Renal pelvis (tissue), 4 donors: ENCODE data around the gene PLEKHM1. TPM values are rescaled to one million over a fixed set of nuclear protein-coding genes. Genes with fewer than 3 reads are reported as not detected.

ENCODE experiments used
- DNase-seq: peaks from one replicate; pipeline ENCODE4 v3.0.0-alpha.2; 2013
- polyA plus RNA-seq, 3 donors: library from polyadenylated mRNA; unstranded; fragments of 120-200 nt; gene quantifications; one replicate each; pipeline ENCODE4 v1.2.1, GENCODE V29; 2013; ENCODE audit not compliant: insufficient read length in 3 of 3

The PLEKHM1 gene
- polyA plus RNA-seq, 3 donors: 12.6 to 17.3 (median 17.2) TPM

DNA sequence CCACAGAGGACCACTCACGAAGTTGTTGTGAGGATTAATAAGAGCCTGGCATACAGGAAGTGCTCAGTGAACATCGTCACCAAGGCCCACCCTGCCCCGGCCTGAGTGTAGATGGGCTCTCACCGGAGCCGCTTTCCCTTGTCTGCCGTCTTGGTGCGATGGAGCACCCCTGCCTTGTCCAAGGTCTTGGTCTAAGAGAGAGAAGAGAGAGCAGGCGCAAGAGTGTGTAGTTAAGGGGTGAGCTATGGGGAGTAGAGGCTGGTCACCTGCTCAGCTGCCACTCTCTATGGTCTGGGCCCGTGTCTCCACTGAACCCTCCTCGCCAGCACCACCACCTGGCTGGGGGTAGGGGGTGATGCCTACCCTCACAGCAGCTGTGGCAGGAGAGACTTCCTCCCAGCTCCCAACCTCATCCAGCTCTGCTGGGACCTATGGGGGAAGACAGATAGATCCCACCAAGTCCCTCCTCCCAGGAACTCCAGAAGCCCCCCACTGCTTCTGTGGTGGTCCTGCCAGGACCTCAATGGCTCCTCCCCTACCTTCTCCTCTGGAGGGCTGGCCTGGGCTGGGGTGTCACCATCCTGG lies 86.5 kb downstream of the PLEKHM1 start:
- no peak for DNase-seq

DNA sequence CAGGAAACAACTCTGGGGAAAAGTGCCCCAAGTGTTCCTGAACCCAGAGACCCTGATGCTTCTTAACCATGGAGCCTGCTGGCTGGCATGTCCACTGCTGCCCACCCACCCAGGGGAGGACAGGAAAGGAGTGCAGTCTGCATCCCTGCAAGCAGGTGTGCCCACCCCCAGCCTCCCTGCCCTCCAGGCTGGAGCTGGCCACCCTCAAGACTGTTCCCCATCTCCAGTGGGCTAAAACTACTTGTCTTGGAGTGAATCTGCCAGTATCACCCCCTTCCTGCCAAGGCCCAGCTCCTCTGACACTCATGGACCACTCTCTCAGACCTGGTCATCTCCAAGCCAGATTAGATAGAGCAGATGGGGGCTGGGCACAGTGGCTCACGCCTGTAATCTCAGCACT lies 87.6 kb downstream of the PLEKHM1 start:
- DNase-seq: no peak

DNA sequence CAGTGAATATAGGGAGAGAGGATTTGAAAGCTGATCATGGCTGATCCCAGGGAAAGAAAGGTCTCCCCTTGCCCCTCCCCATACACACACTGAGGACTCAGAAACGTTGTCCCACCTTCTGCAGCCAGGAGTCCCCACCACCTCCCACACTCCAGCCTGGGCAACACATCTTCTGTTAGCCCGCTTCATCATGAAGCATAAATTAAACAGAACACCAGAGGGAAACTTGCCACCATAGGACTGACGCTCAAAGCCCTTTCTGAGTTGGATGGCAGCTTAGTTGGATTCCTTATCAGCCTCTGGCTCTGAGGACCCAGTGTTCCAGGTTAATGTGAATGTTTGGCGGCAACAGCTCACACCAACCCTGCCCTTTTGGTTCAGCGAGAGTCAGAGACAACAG lies 91.7 kb downstream of the PLEKHM1 start:
- DNase-seq: no peak

DNA sequence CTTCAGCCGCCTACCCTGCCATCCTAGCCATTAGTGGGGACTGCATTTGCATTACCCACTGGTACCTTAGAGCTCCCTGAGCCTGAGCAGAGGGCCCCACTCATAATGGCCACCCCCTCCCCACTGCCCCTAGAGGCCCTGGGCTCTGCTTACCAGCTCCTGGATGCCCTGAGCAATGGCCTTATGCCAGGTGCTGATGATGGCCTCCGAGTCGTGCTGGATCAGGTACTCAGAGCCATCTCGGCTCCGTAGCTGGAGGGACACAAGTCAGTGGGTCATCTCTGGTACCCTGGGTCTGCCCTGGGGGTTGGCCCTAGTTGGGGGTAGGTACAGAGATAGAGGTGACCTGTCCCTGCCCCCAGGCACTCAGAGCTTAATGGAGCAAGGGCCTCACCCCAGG lies 92.7 kb downstream of the PLEKHM1 start:
- no peak for DNase-seq

DNA sequence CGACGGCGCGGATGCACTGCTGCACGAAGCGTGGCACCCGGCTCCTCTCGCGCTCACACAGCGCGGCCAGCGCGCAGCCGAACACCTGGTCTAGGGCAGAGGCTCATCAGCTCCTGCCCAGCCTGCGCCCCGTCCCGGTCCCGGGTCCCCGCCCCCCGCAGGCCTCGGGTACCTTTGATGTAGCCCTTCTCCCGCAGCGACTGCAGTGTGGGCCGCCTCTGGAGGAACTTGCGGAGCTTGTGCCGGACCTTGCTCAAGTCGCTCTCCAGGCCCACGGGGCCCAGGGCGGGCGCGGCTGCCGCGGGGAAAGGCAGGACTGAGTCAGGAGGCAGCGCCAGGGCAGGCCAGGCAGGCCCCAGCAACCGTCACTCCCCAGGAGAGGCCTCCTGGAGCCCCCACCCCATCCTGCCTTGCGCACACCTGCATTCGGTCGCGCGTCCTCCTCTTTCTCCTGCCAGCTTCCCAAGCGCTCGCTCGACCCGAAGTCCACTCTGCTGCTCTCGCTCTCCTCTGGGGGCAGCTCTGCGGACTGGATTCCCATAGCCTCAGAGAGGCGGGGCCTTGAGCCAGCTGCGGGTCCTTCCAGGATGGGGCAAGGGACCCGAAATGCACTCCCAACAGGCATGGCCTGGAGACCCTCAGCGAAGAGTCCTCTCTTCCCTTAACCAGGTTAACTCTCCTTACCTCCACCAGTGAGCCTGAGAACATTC lies 93.9 kb downstream of the PLEKHM1 start:
- no peak for DNase-seq

DNA sequence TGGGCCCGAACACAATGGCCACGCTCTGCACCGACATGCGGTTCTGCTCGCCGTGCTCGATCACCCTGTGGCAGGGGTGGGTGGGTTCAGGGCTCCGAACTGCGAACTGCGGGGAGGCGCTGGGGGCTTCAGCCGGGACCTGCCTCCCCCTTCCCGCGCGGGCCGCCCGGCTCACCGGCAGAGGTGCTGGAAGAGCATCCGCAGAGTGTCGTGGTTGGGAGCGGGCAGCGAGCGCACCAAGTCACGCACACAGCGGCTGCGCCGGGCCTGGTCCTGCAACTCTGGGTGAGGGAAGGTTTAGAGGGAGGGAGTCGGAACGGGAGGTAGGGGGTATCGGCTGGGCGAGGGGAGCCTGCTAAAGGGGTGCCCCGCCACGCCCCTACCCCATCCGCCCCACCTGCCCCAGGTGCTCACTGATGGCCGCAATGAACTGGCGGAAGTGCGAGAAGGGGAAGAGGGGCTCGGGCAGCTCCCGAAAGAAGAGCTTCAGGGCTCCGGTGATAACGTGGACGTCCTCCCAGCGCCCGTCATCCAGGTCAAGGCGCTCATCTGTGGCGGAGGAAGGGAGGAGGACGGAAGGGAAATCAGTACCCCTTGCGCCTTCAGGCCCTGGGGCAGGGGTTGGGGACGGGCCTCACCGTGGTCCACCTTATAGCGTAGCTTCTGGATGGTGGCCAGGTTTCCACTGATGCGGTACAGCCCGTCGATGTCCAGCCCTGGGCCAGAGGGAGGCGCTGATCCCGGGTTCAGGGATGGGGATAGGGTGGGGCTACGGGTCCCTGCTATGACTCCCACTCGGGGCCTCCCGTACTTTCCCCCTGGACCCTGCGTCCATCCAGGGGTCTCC lies 94.7 kb downstream of the PLEKHM1 start:
- no peak for DNase-seq

DNA sequence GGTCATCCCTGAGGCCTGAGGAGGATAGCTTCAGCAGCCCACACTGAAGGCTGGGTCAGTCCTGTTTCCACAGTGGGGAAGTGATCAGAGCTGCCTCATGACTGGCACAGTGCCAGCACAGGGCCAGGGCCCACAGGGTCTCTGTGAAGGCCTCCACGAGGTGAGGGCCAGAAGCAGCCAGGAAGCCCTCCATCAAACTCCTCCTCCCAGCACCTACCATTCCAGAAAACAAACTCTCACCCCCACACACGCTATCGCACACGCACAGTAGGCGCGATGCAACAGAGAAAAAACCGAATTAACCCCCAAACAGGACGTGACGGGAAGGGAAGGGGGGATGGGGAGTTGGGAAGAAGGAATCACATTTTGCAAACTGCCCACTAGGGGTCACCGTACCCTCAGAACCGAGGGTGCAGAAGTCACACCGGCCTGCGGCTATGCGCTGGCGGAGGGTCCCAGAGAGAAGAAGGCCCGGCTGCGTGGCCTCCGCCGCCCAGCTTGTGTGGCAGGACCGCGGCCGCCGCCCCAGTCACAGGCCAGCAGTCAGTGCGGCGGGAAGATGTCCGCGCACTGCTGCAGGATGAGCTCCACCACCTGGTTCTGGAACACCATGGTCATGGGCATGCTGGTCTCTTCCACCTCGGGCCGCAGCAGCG lies 95.5 kb downstream of the PLEKHM1 start:
- DNase-seq: peak; percentile 93

DNA sequence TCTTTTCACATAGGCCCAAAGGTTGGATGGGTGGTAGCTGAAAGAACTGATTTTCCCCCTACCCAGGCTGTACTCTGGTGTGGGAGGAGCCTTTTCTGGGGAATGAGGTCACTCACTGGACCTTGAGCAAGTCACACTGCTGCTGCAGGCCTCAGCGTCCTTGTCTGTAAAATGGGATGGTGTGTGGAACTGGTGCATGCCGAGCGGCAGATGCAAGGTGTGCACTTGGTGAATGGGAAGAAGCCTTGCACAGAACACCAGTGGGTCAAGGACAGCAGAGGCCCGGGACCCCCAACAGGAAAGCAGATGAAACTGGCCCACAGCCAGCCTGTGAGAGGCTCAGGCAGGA lies 96.0 kb downstream of the PLEKHM1 start:
- DNase-seq: no peak

DNA sequence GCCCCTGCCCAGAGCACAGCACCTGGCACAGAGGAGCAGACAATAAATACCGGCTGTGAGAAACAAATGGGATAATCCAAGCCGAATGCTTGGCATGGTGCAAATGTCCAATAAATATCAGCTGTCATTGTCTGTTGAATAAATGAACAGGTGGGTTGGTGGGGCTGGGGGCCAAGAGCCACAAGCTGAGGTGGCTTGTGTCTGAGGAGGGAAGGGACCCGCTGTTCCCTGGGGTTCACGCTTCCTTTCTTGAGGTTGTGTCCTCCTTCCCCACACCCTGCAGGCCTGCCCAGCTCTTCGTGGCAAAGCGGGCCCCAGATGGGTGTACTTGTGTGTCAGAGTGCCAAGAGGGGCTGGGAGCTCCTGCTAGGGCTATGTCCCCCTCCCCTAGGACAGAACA lies 96.4 kb downstream of the PLEKHM1 start:
- DNase-seq: no peak

DNA sequence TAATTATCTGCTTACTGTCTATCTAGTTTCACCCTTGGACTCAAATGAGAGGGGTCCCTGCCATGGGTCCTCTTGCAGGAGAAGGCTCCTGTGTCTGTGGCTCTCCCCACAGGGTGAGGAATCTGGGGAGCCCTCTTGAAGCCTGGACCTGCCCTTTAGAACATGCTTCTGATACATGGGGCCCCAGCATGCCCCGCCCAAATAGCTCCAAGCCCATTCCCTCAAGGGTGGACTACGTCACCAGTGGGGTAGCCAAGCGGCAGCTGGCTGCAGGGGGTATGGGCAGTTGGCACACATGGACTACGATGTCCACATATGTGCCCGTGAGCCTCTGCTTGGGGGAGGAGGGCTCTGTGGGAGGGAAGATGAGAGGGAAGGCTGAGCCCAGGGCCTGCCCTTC lies 97.1 kb downstream of the PLEKHM1 start:
- no peak for DNase-seq

DNA sequence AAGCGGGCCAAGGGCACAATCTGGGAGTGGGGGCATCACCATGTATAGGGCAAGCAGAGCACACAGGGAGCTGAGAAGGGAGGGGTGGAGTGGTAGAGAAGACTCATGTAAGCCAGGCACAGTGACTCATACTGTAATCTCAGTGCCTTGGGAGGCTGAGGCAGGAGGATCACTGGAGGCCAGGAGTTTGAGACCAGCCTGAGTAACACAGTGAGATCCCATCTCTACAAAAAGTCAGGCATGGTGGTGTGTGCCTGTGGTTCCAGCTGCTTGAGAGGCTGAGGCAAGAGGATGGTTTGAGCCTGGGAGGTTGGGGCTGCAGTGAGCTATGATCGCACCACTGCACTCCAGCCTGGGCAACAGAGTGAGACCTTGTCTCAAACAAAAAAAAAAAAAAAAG lies 98.6 kb downstream of the PLEKHM1 start:
- no peak for DNase-seq

DNA sequence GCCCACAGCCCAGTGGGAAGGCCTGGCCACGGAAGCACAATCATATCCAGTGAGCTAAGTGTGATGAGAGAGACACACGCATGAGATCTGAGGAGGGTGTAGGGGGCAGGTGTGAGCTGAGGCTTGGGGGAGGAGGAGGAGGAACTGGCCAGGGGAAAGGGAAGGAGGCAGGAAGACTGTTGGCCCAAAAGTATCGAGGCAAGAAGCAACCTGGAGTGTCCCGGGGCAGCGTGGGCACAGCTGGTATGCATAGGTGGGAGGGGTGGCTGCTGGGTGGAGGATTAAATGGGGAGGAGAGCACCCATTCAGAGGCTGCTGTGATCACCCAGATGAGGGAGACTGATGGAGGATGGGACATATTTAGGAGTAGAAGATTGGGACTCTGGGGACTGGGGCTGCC lies 99.2 kb downstream of the PLEKHM1 start:
- DNase-seq: no peak

DNA sequence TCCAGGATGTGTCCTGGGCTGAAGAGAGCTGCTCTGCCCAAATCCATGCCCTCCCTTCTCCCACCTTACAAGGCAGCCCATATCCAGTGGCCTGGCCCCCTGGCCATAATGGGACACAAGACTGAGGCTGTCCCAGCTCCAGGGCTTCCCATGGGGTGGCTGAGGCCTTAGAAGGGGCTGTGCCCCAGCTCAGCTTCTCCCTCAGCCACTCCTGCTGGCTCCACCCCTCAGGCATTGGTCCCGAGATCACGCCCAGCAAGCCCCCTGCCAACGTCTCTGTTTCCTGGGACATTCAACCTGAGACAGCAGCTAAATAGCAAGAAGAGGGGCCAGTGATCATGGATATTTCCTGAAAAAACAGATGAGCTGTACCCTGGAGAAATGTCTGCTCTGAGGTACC lies 101.2 kb downstream of the PLEKHM1 start:
- no peak for DNase-seq

DNA sequence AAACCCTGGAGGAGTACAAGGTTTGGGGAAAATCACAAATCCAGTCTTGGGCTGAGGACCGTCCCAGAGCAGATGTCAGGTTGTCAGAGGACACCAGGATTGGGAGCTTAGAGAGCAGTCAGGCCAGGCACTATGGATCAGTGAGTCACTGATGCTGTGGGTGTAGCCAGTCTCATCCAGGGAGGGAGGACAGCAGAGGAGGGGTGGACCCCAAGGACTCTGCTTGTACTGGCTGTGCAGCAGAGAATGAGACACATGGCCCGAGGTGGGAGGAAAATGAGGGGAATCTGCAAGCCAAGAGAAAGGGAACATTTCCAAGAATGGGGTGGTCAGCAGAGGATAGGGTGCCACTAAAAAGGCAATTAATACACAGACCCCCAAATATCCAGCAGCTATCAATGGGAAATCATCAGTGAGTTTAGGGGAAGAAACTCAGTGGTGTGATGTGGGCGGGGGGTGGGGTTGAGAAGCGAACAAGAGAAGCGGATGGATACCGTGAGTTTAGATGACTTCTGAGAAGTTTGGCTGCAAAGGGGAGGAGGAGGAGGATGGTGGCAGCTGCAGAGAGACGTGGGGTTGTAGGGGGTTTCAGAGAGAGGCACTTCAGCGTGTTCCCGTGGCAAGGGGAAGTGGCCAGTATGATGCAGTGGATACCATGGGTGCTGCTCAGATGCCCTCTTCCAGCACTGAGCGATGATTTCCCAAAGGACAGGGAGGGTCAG lies 101.8 kb downstream of the PLEKHM1 start:
- no peak for DNase-seq

DNA sequence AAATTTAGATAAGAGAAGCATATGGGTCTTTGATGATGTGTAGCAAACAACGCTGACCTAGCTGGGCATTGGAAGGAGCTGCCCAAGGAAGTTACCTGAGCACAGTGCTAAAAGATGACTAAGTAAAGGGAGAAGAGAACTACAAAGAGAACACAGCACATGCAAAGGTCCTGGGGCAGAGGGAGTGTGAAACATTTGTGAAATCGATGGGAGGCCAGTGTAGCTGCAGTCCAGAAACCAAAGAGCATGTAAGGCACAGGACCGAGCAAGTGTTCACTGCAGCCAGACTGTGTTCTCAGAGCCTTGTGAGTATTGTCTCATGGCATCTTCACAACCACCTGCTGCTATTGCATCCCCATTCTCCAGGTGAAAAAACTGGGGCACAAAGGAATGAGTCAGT lies 102.8 kb downstream of the PLEKHM1 start:
- no peak for DNase-seq

DNA sequence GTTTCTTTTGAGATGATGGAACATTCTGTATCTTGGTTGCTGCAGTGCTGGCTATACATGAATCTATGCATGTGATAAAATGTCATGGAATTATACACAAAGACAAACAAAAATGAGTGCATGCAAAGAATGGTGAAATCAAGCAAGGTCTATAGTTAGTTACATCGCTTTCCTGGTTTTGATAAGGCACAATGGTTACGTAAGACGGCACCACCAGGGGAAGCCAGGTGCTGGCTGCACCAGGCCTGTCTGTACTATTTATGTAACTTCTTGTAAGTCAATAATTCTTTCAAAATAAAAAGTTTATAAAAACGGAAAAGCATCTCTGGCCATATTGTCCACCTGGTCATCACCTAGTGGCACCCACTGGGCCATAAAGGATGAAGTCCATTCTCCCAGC lies 104.3 kb downstream of the PLEKHM1 start:
- no peak for DNase-seq

Other genes with a start within 250 kb of the PLEKHM1 start
- under 1 TPM; 0.09 to 0.61 (median 0.31) TPM for gene SPATA32, start 228.6 kb downstream of the PLEKHM1 start, polyA plus RNA-seq
- 1 to 10 TPM; 5.7 to 7.3 (median 7.3) TPM for gene MAP3K14, start 173.7 kb downstream of the PLEKHM1 start, polyA plus RNA-seq
- gene ARHGAP27, start 57.9 kb downstream of the PLEKHM1 start, polyA plus RNA-seq: 10 to 100 TPM; 15.7 to 21.7 (median 20.4) TPM